Neural crest cell (in vitro differentiated cells): ENCODE results near the gene POLD2. TPM values are rescaled to one million over a fixed set of nuclear protein-coding genes. Genes with fewer than 3 reads are reported as not detected.

Source experiments
- DNase-seq: peaks from one replicate; pipeline ENCODE4 v3.0.0; 2021; ENCODE audit warnings: low read depth, mixed read lengths, low spot score
- H3K27ac Mint-ChIP-seq: one replicate; pipeline ENCODE4 v1.8.0; 2021; ENCODE audit warnings: mild to moderate bottlenecking, mixed read lengths; ENCODE audit not compliant: unreplicated experiment
- H3K27me3 Mint-ChIP-seq: 2 replicates; pipeline ENCODE4 v1.8.0; 2021; ENCODE audit warnings: low read depth, mild to moderate bottlenecking, mixed read lengths
- H3K36me3 Mint-ChIP-seq: 2 replicates; pipeline ENCODE4 v1.8.0; 2021; ENCODE audit warnings: low read depth, mild to moderate bottlenecking, mixed read lengths
- H3K4me1 Mint-ChIP-seq: 2 replicates; pipeline ENCODE4 v1.8.0; 2021; ENCODE audit warnings: mixed read lengths
- H3K4me3 Mint-ChIP-seq: one replicate; pipeline ENCODE4 v1.8.0; 2021; ENCODE audit warnings: mild to moderate bottlenecking, mixed read lengths
- H3K9me3 Mint-ChIP-seq: 2 replicates; pipeline ENCODE4 v1.8.0; 2021; ENCODE audit warnings: mixed read lengths
- total RNA-seq: library from RNA; stranded (reverse); gene quantifications from 2 replicates; pipeline ENCODE4 v1.2.1, GENCODE V29; 2021
- TF ChIP-seq, protein P1 (sequence below): fragments of 200-600 bp; sonication (generic); conservative IDR thresholded peaks from 2 replicates; pipeline ENCODE4 v1.5.0; 2021; ENCODE audit warnings: antibody characterized with exemption, mild to moderate bottlenecking

POLD2 gene
- total RNA-seq, 1 donor from 2014 or later, result 159 TPM

DNA sequence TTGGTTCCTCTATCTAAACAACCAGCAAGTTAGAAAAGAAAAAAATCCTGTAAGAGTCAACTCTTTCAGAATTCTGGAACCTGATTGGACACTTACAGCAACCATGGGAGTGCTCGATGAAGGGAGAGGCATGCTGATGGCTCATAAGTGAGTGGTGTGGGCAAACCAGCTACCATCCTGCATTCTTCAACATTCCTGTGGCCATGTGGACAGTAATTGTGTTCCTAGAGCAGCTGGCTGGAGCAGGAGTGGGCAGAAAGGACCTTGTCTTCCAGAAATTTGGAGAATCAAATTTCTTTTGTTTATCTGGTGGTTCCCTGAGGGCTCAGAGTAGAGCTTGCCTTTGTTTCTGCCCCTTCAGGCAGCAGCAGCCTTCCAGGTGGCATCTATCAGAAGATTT, 40.2 kb upstream of the POLD2 start:
- H3K36me3 Mint-ChIP-seq, result no peaks in the 10 kb centered on the region

DNA sequence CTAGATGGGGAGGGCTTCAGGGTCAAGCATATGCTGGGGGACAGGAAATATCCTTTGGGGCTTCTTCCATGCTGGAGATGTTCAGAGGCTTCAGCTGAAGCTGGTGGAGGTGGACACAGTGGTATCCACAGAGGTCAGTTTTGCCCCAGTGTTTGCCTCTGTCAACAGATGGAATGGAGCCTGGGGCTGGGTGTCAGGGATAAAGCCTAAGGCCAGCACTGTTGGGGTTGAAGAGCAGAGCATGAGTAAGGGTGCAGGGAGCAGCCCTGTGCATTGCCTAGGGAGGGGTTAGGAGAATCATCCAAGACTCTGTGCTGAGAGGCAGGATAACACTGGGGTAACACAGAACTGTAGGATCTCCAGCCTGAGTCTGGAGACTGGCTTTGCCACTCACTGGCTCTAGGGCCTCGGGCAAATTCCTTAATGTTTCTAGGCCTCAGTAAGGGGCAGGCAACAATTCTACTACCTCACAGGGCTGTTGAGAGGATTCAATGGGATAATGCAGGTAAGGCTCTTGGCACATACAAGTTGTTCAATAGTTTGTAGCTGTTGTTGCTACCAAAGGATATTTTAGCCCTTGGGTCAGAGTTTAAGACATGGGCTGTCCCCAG, 39.5 kb upstream of the POLD2 start:
- H3K9me3 Mint-ChIP-seq, result peaks cover 3% of the 10 kb centered on the region
- peaks cover 15% of the 10 kb centered on the region for H3K27me3 Mint-ChIP-seq
- H3K27ac Mint-ChIP-seq, result no peak overlapping the region
- no peaks in the 10 kb centered on the region for H3K36me3 Mint-ChIP-seq
- TF ChIP-seq, protein P1, sequence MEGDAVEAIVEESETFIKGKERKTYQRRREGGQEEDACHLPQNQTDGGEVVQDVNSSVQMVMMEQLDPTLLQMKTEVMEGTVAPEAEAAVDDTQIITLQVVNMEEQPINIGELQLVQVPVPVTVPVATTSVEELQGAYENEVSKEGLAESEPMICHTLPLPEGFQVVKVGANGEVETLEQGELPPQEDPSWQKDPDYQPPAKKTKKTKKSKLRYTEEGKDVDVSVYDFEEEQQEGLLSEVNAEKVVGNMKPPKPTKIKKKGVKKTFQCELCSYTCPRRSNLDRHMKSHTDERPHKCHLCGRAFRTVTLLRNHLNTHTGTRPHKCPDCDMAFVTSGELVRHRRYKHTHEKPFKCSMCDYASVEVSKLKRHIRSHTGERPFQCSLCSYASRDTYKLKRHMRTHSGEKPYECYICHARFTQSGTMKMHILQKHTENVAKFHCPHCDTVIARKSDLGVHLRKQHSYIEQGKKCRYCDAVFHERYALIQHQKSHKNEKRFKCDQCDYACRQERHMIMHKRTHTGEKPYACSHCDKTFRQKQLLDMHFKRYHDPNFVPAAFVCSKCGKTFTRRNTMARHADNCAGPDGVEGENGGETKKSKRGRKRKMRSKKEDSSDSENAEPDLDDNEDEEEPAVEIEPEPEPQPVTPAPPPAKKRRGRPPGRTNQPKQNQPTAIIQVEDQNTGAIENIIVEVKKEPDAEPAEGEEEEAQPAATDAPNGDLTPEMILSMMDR, result no peak
- H3K4me3 Mint-ChIP-seq, result no peak overlapping the region
- no peak for DNase-seq
- H3K4me1 Mint-ChIP-seq, result no peaks in the 10 kb centered on the region

More for the DNA sequence above, 40.2 kb upstream of the POLD2 start:
- H3K27me3 Mint-ChIP-seq, result peaks cover 16% of the 10 kb centered on the region
- H3K4me3 Mint-ChIP-seq, result no peak overlapping the region
- no peak overlapping the region for H3K27ac Mint-ChIP-seq
- peaks cover 3% of the 10 kb centered on the region for H3K9me3 Mint-ChIP-seq
- TF ChIP-seq, protein P1, result no peak
- DNase-seq, result no peak
- no peaks in the 10 kb centered on the region for H3K4me1 Mint-ChIP-seq

DNA sequence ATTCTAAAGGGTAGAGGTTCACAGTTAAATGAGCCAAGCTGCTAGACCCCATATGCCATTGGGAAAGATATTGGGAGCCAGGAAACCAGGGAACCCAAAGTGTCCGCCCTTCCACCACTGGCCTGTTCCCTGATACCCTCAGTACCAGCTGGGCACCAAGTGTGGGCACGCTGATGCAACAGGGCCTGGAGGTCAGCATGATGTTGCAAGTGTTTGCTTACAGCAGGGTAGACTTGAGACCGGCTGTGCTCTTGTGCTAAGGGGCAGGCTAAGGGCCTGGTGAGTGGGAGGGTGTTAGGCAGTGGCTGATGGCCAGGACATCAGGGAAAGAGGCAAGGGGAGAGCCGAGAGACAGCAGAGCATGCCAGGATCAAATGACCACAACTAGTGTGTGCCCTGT, 38.8 kb upstream of the POLD2 start:
- no peaks in the 10 kb centered on the region for H3K4me1 Mint-ChIP-seq
- TF ChIP-seq, protein P1, result no peak
- H3K9me3 Mint-ChIP-seq, result peaks cover 3% of the 10 kb centered on the region
- no peak overlapping the region for H3K27ac Mint-ChIP-seq
- no peaks in the 10 kb centered on the region for H3K36me3 Mint-ChIP-seq
- no peak for DNase-seq
- H3K4me3 Mint-ChIP-seq, result no peak overlapping the region
- peaks cover 9% of the 10 kb centered on the region for H3K27me3 Mint-ChIP-seq

DNA sequence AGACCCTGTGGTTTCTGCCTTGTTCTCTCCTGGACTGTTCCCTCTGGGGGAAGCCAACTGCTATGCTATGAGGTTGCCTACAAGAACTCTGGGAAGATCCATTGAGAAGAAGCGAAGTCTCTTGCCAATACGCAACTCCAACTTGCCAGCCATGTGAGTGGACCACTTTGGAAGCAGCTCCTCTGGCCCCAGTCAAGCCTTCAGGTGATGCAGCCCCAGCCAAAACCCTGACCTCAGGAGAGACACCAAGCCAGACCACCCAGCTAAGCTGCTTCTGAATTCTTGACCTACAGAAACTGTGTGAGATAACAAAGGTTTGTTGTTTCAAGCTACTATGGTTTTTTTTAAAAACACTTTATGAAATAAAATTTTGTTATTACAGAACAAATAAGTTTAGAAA, 38.0 kb upstream of the POLD2 start:
- Mint-ChIP-seq H3K4me1 (no peaks in the 10 kb centered on the region), H3K27me3 (peaks cover 6% of the 10 kb centered on the region), H3K36me3 (no peaks in the 10 kb centered on the region), H3K27ac (no peak overlapping the region), H3K9me3 (peaks cover 3% of the 10 kb centered on the region), H3K4me3 (no peak overlapping the region)
- DNase-seq, result no peak
- TF ChIP-seq, protein P1, result no peak

DNA sequence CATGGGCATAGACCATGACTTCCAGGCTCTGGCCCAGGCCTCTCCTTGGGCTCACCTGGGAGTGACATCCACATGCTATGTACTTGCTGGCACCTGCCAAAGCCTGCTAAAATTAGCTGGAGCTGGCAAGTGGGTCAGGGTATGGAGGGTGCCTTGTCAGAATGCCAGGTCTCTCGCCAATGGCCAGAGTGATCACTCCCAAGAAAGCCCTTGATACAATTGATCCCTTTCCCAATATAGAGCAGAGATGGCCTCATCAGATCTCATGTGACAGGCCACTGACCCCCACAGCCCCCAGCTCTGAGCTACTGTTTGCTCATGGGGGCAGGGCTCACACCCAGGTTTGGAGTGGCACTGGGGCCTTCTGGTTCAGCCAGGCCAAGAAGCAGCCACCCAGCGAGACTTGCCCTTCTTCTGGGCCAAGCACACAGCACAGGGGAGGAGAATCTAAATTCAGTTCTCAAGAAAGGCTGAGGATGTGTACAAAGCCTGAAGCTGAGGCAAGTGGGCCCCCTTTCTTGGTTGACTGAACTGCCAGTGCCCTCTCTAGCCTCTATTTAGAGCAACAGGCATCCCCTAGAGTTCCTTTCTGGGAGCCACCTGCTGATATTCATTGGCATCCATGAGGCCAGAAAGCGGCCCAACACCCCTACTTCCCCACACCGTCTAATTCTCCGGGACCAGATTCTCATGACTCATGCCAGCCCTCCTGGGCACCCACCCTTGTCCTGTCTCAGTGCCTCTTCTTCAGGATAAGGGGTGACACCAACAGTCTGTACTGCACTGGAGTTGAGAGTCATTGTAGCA, 36.7 kb upstream of the POLD2 start:
- Mint-ChIP-seq H3K4me1 (no peaks in the 10 kb centered on the region), H3K27ac (no peak overlapping the region), H3K4me3 (no peak overlapping the region), H3K36me3 (no peaks in the 10 kb centered on the region), H3K27me3 (peaks cover 4% of the 10 kb centered on the region), H3K9me3 (peaks cover 3% of the 10 kb centered on the region)
- no peak for DNase-seq
- TF ChIP-seq, protein P1, result no peak
